Adipose tissue (tissue), 3 donors: ENCODE results near the gene NPAS3. TPM values are rescaled to one million over a fixed set of nuclear protein-coding genes. Genes with fewer than 3 reads are reported as not detected.

Experiments used
- H3K27ac ChIP-seq: one replicate; pipeline ENCODE4 v1.5.1; 2013; ENCODE audit warnings: low read depth, low read length
- whole genome bisulfite sequencing, 3 donors: extraction: QIAGEN DNeasy Blood & Tissue Kit; methylation state at CpG; one replicate each; pipeline ENCODE4 v1.1.7; 2013; 5-methylcytosine and 5-hydroxymethylcytosine counted together
- polyA plus RNA-seq, 3 donors: library from polyadenylated mRNA; stranded (reverse); fragments of 200-250 nt; gene quantifications; one replicate each; pipeline ENCODE4 v1.2.3, GENCODE V29; 2013
- donor health status: healthy with polysubstance abuse.
- donor health status: Bipolar disorder and iron deficiency.
- donor health status: healthy.

Gene NPAS3
- polyA plus RNA-seq, 3 donors, result 0.26 to 2.8 (median 0.51) TPM

DNA sequence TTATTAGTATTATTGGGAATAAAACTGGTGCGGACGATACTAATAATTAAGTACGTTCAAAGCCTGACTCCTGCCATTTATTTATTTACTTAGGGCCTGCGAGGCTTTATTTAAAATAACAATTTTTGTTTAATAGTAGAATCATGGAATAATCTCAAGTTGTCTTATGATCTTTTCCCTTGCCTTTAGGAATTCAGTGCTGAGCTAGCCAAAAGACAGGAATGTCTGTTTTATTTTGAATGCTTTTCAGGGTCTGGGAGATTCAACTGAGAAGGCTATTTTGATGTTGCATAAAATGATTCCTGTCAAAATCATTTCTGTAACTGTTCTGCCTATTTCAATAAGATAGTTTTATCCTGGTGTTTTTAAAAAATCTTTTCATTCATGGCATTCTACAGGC lies 522.4 kb downstream of the NPAS3 start:
- no peak overlapping the region for H3K27ac ChIP-seq
- 79 to 82% (median 79%) methylated on average over 4 of the region's 4 CpGs for WGBS, 3 donors

DNA sequence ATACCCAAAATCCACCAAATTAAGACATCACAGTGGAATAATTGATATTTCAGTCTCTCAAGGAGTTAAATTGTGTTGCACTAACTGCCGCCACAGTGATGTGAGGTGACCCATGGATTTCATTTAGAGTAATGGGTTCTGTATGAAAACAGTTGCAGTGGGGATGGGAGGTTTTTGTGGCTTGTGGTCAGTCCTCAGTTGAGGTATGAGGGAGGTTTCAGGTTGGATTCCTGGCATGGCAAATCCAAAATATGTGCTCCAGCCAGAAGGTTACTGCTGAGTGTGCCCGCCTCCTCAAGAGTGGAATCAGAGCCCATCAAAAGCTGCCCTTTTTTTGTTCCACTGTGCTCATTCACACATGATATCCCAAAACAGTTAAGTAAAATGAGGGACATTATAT lies 525.1 kb downstream of the NPAS3 start:
- no peak overlapping the region for H3K27ac ChIP-seq
- WGBS, 3 donors, result 95 to 99% (median 97%) methylated on average over 2 of the region's 2 CpGs

DNA sequence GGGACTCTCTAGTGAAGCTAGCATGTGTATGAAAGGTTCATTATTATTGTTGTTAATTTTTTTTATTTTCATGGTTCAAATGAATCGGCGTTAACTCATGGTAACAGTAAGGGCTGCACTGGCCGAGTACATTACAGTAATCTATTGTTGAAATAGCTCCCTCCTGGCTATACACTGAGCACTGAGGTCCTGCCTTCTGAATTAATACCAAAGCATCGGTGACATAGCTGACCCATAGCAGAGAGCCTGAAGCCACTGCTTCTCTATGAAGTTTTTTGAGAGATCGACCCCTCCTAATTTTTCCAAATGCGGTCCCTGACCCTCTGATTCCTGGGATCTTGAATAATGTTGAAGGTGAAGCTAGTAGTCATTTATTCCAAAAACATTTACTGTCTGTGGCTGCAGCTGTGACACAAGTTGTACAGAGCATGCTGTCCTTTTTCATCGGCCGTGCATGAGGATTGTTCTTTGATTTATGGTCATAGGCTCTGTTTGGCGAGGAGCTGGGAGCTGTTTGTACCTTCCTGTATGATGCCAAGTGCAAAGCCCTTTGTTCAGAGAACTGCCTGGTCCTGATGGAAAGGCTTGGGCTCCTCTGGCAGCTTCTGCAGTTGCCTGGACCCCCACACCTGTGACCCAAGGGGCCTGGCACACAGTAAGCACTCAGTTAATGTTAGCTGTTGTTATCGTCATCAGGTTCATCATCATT lies 525.7 kb downstream of the NPAS3 start:
- H3K27ac ChIP-seq, result no peak overlapping the region
- 85 to 92% (median 85%) methylated on average over 10 of the region's 10 CpGs for WGBS, 3 donors

DNA sequence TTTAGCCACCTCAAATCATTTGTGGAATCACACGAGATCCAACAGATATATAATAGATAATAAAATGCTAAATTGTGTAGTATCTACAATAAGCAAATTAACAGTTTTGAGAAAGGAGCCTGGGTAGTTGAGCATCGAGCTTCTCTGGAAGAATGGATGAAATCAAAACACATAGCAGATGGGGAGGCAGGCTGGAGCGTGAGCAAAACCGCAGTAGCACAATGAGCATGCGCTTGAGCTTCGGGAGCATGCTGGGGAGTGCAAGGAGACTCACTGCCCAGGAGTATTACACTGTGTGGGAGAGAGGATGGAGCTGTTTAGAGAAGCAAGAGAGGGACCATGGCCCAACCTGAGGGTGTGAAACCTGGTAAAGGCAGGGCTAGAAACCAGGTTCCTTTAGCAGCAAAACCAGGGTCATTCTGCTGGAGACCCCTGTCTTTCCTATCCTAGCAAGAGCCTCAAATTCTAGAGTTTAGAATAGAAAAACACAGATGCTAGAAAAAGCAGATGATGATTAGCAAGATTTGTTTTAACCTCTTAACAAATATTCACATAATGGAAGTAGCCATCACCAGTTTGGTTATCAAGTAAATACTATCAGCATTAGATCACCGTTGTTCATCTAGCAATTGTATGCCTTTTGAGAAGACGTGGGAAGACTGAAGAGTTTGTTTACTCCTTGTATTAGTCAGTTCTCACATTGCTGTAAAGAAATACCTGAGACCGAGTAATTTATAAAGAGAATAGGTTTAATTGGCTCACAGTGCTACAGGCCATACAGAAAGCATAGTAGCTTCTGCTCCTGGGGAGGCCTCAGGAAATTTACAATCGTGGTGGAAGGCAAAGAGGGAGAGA lies 527.4 kb downstream of the NPAS3 start:
- H3K27ac ChIP-seq, result no peak overlapping the region
- 80 to 89% (median 83%) methylated on average over 10 of the region's 10 CpGs for WGBS, 3 donors

DNA sequence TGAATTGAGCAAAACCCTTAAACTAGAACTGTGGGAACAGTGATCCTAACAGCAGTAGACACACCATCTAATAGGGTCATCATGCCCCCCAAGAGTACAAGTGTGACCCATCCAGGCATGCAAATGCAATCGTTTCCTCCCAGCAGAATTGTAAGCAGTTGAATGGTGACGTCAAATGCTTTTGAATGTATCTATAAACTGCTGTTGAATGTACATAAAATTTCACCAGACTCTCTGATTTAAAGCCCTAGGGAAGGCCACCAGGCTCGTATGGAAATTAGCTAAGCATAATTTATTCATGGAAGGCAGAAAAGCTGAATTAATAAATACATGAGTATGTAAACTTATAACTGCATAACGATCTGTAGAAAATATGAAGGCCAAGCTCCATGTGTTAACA lies 529.3 kb downstream of the NPAS3 start:
- WGBS, 3 donors, result 84 to 89% (median 85%) methylated on average over 4 of the region's 4 CpGs
- H3K27ac ChIP-seq, result no peak overlapping the region

DNA sequence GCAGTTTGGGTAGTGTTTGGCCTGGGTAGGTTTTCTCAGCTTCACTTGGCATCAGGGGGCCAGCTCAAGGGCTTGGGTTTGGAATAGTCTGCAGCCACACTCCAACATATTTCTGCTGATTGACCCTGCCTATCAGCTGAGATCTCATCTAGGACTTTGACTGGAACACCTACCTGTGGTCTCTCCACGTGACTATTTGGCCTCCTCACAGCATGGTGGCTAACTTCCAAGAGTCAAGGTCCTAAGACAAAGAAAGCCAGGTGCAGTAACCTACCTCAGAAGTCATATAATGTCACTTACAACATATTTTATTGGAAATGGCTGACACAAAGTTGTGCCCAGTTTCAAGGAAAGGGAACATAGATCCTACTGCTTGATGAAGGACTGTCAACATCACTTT lies 531.2 kb downstream of the NPAS3 start:
- H3K27ac ChIP-seq, result no peak overlapping the region
- WGBS, 3 donors, result 33 to 90% (median 58%) methylated on average over 1 of the region's 1 CpG

DNA sequence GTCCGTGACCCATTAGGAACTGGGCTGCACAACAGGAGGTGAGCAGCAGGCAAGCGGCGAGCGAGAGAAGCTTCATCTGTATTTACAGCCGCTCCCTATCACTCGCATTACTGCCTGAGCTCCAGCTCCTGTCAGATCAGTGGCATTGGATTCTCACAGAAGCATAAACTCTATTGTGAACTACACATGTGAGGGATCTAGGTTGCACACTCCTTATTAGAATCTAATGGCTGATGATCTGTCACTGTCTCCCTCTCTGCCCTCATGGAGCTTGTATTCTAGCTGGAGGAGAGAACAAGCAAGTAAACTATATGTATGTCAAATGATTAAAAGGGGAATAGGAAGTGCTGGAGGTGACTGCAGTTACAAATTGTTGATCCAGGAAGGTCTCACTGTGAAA lies 533.1 kb downstream of the NPAS3 start:
- no peak overlapping the region for H3K27ac ChIP-seq
- 97 to 99% (median 98%) methylated on average over 6 of the region's 6 CpGs for WGBS, 3 donors

DNA sequence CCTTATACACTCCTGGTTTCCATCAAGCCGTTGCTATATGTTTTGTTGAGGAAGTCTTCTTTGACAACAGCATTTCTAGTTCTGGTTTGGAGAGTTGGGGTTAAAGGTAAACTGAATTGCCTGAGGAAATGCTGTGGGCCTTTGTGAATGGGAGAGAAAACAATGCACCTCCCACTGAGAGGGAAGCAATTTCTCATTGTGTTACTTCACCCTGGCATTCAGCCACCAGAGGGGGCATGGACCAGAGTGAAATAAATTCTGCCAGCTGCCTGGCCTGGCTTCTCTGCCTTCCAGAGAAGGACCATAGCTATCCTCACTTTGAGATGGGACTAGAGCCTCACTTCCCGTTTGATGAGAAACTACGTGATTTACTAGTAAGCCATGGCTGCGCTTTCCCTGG lies 536.9 kb downstream of the NPAS3 start:
- 52 to 72% (median 59%) methylated on average over 4 of the region's 4 CpGs for WGBS, 3 donors

DNA sequence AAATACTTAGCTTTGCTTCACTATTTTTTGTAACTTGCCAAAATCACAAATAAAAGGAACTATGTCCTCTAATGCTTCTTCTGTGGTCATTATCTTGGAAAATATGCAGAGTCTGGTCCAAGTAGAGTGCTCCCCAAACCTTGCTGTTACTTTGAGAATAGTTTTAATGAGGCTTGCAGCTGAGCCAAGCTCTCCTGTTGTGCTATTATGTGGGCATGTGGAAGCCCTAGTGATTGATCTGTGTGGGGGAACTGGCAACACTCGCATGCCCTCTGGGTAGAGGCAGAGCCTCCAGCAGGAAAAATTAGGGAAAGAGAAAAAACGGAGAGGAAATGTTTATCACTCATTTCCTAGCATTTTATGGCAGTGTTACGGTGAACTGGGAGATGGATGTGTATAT lies 539.1 kb downstream of the NPAS3 start:
- no peak overlapping the region for H3K27ac ChIP-seq
- WGBS, 3 donors, result 51 to 72% (median 70%) methylated on average over 3 of the region's 3 CpGs

More for the DNA sequence above, 536.9 kb downstream of the NPAS3 start:
- H3K27ac ChIP-seq, result no peak overlapping the region

DNA sequence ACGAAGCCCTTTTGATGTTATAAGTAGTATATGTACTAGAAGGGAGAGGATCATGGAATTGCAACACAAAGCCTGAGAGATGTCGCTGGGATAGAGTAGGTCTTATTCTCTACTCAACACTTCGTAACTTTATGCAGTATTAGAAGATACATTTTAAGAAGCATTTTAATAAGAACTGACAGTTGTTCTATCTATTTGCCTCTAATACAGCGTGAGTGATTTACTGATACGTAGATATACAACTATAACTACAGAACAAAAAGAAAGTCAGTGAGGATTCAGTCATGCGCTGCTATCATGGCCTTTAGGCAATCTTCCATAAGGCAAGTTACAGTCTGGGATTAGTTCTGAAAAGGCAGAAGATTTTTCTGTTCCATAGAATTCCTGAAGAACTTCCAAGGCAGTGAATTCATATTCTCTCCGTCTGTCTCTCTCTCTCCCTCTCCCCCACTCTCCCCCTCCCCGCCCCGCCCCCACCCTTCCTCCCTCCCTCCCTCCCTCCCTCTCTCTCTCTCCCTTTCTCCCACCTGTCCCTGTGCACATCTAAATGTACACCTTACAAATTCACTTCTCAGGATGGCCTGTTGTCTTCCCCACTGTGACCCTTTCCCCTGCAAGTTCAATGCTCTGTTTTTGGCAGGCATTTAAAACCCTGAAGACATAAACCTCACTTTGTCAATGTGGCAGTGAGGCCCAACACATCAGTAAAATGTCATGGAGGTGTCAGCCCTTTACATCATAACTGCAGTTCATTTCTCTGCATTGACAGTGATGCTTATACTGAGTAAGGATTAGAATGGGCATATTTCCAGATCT lies 541.6 kb downstream of the NPAS3 start:
- H3K27ac ChIP-seq, result no peak overlapping the region
- 78 to 90% (median 86%) methylated on average over 9 of the region's 9 CpGs for WGBS, 3 donors

DNA sequence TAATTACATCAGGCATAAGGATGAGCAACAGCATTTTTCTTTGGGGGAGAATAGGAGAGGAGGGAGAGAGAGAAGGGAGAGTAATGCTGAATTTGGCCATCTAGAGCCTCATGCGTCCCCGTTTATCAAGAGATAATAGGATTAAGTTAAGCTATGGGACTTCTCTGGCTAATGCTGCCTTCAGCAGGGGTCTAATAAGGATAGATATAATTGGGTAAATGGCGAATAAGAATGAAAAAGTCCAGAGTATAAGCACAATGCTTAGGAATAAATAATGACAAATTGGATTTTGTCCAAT lies 542.2 kb downstream of the NPAS3 start:
- H3K27ac ChIP-seq, result no peak overlapping the region
- 84 to 87% (median 85%) methylated on average over 3 of the region's 3 CpGs for WGBS, 3 donors

DNA sequence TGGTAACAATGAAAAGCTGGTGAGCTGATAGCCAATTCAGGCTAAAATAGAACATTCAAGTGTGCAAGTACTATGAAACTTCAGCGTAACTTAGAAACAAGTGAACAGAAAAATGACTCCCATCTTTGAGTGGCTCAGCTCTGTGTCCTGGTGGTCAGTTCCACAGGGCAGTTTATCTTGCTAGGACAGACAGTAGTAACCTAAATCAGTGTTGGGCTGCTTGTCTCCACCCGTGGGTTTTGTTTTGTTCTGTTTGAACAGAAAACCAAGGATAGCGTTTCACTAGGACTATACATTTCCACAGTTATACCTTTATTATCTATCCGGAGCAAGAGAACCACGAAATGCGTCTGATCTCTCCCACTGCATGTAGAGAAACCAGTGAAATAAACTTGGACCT lies 544.4 kb downstream of the NPAS3 start:
- WGBS, 3 donors, result 81 to 92% (median 90%) methylated on average over 6 of the region's 6 CpGs
- no peak overlapping the region for H3K27ac ChIP-seq

DNA sequence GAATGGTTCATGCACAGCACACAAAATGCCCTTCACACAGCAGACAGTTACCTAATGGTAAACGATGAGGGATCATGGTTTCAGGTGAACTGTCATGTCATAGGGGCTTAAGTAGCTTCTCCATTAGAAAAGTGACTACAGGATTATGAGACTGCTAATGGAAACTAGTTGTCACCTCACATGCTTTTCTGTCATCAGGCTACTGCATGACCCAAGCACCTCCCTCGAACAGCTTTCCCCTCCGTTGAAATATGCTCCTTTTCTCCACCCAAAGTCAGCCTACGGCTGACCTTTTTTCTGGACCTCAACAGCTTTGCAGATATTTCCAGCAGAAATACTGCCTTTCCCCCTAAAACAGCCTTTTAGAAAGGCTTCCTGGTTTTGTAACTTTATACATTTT lies 544.9 kb downstream of the NPAS3 start:
- 72 to 79% (median 74%) methylated on average over 4 of the region's 4 CpGs for WGBS, 3 donors
- H3K27ac ChIP-seq, result no peak overlapping the region

DNA sequence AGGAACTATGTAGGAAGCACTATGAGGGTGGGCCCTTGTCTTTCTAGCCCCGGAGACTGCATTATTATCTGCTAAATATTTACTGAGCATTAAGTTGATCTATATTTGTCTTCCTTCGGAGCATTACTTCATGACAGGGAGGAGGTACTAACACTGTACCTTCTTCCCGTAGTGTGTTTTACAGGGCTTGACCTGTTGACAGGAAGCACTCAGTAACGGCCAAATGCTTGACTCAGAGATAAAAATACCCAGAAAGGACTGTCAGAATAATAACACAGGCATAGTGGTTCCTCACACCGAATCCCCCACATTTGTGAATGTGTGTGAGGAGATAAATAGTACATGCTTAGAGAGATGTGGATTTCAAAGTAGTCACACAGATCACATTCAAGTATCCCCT lies 545.6 kb downstream of the NPAS3 start:
- WGBS, 3 donors, result 14 to 52% (median 21%) methylated on average over 5 of the region's 5 CpGs
- no peak overlapping the region for H3K27ac ChIP-seq

DNA sequence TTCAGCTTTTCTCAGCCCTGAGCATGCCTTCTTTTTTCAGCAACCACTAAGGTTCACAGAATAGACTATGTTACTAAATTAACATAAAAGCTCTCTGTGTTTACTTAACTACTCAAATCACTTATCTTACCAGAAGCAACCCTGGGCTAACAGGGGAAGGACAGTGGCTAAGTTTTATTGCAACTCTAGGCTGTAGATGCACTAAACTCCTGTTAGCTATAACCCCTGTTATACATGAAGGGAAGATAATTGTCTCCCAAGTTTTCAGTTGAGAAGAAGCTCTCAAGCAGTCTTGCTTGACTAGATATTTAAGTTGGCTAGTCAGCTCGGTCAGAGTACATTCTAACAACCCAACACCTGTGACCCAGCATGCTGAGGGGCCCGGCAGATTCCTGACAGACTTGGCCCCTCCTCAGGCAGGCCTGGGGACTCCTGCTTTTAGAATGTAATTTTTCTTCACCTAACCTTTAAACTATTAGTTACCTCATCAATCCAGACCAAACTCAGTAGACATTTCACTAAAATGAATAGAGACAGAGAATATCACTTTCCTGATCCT lies 547.7 kb downstream of the NPAS3 start:
- WGBS, 3 donors, result 60 to 83% (median 77%) methylated on average over 2 of the region's 2 CpGs

DNA sequence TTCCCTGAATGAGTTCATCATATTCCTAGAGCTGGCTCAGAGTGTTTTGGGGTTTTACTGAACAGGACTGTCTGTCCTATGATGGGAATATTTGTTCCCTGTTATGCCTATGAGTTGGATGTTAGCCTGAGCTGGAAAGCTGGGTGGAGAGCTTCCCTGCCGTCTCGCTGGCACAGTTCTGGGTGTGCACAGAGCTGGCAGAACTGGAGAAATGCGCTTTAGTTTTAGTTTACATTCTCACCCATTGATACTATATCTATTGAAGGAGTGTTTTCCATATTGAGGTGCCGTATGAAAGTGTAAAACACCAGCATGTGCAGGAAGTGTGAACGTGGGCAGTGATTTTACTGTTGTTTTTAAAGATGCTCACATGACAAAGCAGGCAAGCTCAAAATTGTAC lies 549.9 kb downstream of the NPAS3 start:
- 82 to 87% (median 83%) methylated on average over 5 of the region's 5 CpGs for WGBS, 3 donors
- no peak overlapping the region for H3K27ac ChIP-seq

More for the DNA sequence above, 547.7 kb downstream of the NPAS3 start:
- H3K27ac ChIP-seq, result no peak overlapping the region

DNA sequence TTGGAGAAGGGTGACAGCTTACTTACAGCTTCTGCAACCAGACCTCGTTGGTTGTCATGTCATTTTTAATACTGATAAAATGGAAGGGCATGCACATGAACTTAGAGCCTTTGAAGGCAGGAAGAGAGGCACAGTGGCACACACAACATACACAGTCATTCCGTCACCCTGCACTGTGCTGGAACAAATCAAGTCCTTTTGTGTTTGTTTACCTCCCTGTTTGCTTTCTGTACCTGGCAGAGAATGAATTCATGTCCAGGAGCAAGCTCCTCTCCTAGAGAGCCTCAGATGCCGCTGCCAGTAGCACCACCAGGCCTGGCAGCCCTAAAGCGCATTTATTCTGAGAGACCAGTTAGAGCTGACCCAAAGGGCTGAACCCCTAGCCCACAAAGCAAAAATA lies 551.9 kb downstream of the NPAS3 start:
- no peak overlapping the region for H3K27ac ChIP-seq
- 67 to 89% (median 84%) methylated on average over 4 of the region's 4 CpGs for WGBS, 3 donors

DNA sequence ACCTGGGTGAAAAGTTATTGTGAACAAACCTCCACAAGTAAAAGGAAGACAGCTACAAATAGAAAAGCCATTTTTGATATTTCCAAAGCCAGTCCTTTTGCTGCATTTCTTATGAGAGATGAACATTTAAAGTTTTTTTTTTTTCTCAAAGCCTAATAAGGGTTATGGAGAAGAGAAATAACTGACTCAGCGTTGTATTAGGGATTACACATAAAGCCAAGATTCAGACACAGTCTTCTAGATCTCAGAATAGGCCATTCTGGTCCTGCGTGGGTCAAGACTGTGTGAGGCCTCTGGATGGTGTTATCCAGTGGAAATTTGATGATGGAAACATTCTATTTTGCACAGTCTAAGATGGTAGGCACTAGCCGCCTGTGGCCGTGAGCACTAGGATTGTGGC lies 552.4 kb downstream of the NPAS3 start:
- no peak overlapping the region for H3K27ac ChIP-seq
- WGBS, 3 donors, result 91 to 95% (median 93%) methylated on average over 4 of the region's 4 CpGs

DNA sequence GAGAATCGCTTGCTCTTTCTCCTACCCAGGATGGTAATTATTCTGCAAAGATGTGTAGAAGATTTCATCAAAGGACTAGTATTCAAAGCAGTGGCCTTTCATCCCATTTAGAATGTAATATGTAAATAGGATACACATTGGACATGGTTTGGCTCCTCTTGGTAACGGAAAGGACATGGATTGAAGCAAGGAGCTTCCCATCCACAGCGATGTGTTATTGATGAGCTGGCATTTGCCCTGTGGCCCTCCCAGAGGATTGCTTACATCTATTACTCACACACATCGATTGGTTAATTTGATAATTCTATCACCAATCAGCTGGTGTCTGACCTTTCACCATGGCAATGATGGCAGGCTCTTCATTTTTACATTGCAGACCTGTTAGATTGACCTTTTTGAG lies 553.8 kb downstream of the NPAS3 start:
- 82 to 90% (median 89%) methylated on average over 4 of the region's 4 CpGs for WGBS, 3 donors
- no peak overlapping the region for H3K27ac ChIP-seq
